ENCODE data around the gene DDAH2. TPM values are rescaled to one million over a fixed set of nuclear protein-coding genes. Genes with fewer than 3 reads are reported as not detected.

DDAH2 gene
- total and polyA plus RNA-seq, 8 donors: 70.2 to 199 (median 161) TPM

DNA sequence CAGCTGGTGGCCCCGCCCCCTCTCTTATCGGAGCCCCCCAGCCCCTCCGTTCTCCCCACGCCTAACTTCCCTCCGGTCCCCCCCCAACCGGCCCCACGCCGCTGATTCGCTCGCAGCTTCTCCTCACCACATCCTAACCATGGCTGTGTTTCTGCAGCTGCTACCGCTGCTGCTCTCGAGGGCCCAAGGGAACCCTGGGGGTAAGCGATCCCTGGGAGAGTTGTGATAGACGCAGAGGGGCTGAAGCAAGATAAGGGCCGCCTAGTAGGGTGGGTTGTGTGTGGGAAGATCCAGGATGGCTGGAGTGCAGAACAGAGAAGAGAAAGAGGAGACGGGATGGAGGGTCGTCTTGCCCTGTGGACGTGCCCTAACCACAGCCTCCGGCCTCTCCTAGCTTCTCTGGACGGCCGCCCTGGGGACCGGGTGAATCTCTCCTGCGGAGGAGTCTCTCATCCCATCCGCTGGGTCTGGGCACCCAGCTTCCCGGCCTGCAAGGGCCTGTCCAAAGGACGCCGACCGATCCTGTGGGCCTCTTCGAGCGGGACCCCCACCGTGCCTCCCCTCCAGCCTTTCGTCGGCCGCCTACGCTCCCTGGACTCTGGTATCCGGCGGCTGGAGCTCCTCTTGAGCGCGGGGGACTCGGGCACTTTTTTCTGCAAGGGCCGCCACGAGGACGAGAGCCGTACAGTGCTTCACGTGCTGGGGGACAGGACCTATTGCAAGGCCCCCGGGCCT lies 5.7 kb downstream of the DDAH2 start, which contains the start of gene MPIG6B:
Gene MPIG6B, plus strand, starts transcription at position 129 of the 735 bp plus-strand sequence. Its CDS starts 11 bp downstream, at position 140.
- H3K27ac ChIP-seq: no peak within 1 kb of the TSS
- intact Hi-C loops (cut with DNase I): no loop called here
- H3K36me3 ChIP-seq: peaks cover 0 to 28% of the 10 kb centered on the region in 2 donors
- no peak for DNase-seq
- ATAC-seq: no peak
- no peaks in the 10 kb centered on the region for H3K9me3 ChIP-seq
- TF ChIP-seq CTCF (IDR thresholded peaks at IDR 0.05): no peak
- H3K4me3 ChIP-seq: no peak within 1 kb of the TSS
- no peaks in the 10 kb centered on the region for H3K27me3 ChIP-seq
- peaks cover 17 to 31% of the 10 kb centered on the region in 2 donors for H3K4me1 ChIP-seq

DNA sequence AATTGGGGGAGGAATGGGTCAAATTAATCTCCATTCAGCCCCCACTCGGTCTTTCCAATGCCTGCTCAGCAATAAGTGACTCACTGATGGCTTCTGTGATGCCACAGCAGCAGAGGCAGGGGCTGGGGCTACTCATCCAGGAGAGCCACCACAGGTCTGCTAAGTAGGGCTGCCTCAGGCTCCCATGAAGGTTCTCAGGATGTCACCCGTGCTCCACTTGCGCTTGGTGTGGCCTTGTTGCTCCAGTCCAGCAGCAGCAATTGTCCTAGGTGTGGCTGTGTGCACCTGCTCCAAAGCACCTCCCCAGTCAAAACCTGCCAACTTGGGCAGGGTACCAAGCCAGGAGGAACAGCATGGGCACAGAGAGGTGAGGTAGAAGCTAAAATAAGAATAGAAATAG lies 6.9 kb downstream of the DDAH2 start:
- intact Hi-C loops (cut with DNase I): no loop called here
- Histone ChIP-seq H3K27ac (no peak overlapping the region), H3K27me3 (no peaks in the 10 kb centered on the region), H3K4me3 (no peak overlapping the region), H3K36me3 (peaks cover 0 to 24% of the 10 kb centered on the region in 2 donors), H3K9me3 (no peaks in the 10 kb centered on the region), H3K4me1 (peaks cover 11 to 18% of the 10 kb centered on the region in 2 donors)
- ATAC-seq: no peak
- no peak for TF ChIP-seq CTCF (IDR thresholded peaks at IDR 0.05)
- no peak for DNase-seq

GRCh38 chr6:31721351-31722020 lies 7.6 kb downstream of the DDAH2 start, which contains the start of gene LY6G6C:
Gene LY6G6C (minus strand): TSS chr6:31721746. CDS start chr6:31721679, 67 bp downstream.
- no peak for TF ChIP-seq CTCF (IDR thresholded peaks at IDR 0.05)
- DNase-seq: no peak
- no peak for ATAC-seq
- Histone ChIP-seq H3K9me3 (no peaks in the 10 kb centered on the region), H3K4me3 (no peak within 1 kb of the TSS), H3K27me3 (no peaks in the 10 kb centered on the region), H3K4me1 (peaks cover 5 to 12% of the 10 kb centered on the region in 2 donors), H3K36me3 (peaks cover 0 to 18% of the 10 kb centered on the region in 2 donors), H3K27ac (no peak within 1 kb of the TSS)
- intact Hi-C loops (cut with DNase I): no loop called here

- intact Hi-C loops (cut with DNase I): no loop called here
These were observed 8.8 kb downstream of the DDAH2 start for GRCh38 chr6:31720196-31720770.

More at GRCh38 chr6:31720196-31720770, 8.8 kb downstream of the DDAH2 start:
- no peaks in the 10 kb centered on the region for H3K27me3 ChIP-seq
- no peaks in the 10 kb centered on the region for H3K9me3 ChIP-seq
- TF ChIP-seq CTCF (IDR thresholded peaks at IDR 0.05): no peak
- ATAC-seq: no peak
- H3K4me1 ChIP-seq: no peaks in the 10 kb centered on the region
- no peak overlapping the region for H3K4me3 ChIP-seq
- H3K36me3 ChIP-seq: peaks cover 0 to 6% of the 10 kb centered on the region in 2 donors
- no peak overlapping the region for H3K27ac ChIP-seq
- DNase-seq: no peak

Data from left lung (tissue), 10 donors.